T1000 (cell line): ENCODE data around the gene SPO11.

Experiments
- DNase-seq: peaks from one replicate; lab custom pipeline; 2025; ENCODE audit warnings: mixed read lengths; lab: John Stamatoyannopoulos, UW

The SPO11 gene

DNA sequence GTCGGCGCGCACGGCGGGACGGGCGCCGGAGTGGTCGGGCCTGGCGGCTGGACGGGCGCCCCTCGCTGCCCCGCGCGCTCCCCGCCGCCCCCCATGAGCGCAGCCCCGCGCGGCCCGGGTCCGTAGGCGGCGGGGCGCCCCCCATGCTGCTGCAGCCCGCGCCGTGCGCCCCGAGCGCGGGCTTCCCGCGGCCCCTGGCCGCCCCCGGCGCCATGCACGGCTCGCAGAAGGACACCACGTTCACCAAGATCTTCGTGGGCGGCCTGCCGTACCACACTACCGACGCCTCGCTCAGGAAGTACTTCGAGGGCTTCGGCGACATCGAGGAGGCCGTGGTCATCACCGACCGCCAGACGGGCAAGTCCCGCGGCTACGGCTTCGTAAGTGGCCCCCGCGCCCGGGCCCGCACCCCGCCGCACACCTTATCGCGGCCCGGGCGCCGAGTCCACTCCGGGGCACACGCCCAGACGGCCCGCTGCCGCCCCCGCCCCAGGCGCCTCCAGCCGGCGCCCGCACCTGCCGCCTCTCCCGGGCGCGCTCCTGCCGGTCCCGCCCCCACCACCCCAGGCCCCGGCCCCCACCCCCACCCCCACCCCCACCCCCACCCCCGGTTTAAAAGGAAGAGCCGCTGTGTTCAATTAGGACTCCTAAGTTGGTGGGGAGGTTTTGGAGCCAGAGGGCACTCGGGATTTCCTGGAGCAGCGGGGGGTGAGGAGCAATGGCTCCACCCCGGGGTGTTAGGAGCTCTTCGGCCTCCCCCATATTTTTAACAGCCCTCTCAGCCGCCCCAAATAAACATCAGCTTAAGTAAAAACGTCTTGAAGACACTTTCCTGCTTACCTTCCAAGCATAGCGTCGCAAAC lies 62.1 kb downstream of the SPO11 start:
- no peak for DNase-seq

DNA sequence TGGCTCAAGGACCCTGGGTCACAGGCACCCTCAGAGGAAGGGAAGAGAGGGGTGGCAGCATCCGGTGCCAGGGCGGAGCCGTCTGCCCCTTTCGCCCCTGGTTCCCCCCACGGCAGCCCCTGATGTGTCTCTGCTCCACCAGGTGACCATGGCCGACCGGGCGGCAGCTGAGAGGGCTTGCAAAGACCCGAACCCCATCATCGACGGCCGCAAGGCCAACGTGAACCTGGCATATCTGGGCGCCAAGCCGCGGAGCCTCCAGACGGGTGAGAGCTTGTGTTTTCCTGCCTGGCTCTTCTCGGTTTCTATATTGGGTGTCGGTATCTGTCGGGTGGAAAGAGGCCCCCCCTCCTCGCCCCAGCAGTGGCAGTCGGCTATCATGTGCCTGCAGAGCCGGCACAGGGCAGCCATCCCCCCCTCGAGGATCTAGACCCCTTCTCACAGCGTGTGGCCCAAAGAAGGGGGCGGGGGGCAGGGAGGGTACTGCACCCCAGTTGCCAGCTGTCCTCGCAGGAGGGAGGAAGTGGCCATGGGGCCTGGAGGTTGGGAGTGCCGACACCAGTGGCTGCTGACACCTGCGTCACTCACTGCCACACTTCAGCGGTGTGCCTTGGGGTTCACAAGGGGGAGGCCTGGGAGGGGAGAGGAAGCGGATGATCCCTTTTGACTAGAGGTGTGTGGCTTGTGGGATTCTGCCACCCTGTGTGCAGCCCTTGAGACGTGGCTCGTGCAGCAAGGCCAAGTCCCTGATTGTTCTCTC lies 63.1 kb downstream of the SPO11 start:
- no peak for DNase-seq
